ENCODE measurements around the gene GFI1B.

DNA sequence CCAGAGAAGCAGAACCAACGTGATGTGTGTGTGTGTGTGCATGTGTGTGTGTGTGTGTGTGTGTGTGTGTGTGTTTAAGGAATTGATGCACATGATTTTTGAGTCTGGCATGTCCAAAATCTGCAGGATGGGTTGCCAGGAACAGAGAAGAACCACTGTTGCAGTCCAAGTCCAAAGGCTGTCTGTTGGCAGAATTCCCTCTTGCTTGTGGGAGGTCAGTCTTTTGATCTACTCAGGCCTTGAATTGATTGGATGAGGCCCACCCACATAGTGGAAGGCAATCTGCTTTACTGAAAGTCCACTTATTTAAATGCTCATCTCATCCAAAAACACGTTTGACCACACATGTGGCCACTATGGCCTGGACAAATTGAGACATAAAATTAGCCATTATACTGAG, 22.7 kb upstream of the GFI1B start:
- TF ChIP-seq, protein P1, sequence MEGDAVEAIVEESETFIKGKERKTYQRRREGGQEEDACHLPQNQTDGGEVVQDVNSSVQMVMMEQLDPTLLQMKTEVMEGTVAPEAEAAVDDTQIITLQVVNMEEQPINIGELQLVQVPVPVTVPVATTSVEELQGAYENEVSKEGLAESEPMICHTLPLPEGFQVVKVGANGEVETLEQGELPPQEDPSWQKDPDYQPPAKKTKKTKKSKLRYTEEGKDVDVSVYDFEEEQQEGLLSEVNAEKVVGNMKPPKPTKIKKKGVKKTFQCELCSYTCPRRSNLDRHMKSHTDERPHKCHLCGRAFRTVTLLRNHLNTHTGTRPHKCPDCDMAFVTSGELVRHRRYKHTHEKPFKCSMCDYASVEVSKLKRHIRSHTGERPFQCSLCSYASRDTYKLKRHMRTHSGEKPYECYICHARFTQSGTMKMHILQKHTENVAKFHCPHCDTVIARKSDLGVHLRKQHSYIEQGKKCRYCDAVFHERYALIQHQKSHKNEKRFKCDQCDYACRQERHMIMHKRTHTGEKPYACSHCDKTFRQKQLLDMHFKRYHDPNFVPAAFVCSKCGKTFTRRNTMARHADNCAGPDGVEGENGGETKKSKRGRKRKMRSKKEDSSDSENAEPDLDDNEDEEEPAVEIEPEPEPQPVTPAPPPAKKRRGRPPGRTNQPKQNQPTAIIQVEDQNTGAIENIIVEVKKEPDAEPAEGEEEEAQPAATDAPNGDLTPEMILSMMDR (conservative IDR thresholded peaks at IDR 0.05): no peak
- TF ChIP-seq ZFX (IDR thresholded peaks at IDR 0.05): no peak
